ENCODE results near the gene GOSR1. TPM values are rescaled to one million over a fixed set of nuclear protein-coding genes. Genes with fewer than 3 reads are reported as not detected.
"Not testable (repeated sequence)": the region's sequence is repeated elsewhere in the genome, so short reads cannot be mapped to it uniquely, and the experiment has no call there.

The GOSR1 gene
- total RNA-seq, 3 donors from 2014 or later (not counting 1 experiment from before 2014, with no cell fraction given), result 45.0 to 57.5 (median 54.4) TPM

GRCh38 chr17:30532871-30533270 is 55.7 kb downstream of the GOSR1 start:
- H3K4me3 ChIP-seq (ENCODE audit: low read length), result no peak overlapping the region
- H3K4me3 Mint-ChIP-seq, result no peak overlapping the region
- H3K27ac Mint-ChIP-seq, result no peak overlapping the region
- 54% methylated on average over 2 of the region's 2 CpGs for WGBS (ENCODE audit: insufficient coverage)
- no peaks in the 10 kb centered on the region for H3K9me3 Mint-ChIP-seq
- H3K4me1 Mint-ChIP-seq, result no peaks in the 10 kb centered on the region
- H3K27me3 Mint-ChIP-seq (ENCODE audit: low read depth in 2 of 2), result no peaks in the 10 kb centered on the region
- H3K4me1 ChIP-seq (ENCODE audit: control insufficient read depth, insufficient read depth, low read length), result no peaks in the 10 kb centered on the region
- no peaks in the 10 kb centered on the region for H3K36me3 ChIP-seq (ENCODE audit: control insufficient read depth, insufficient read depth, low read length)
- no peak overlapping the region for H3K27ac ChIP-seq (ENCODE audit: low read length)
- no peaks in the 10 kb centered on the region for H3K27me3 ChIP-seq (ENCODE audit: control insufficient read depth, insufficient read depth, low read length)
- no peaks in the 10 kb centered on the region for H3K9me3 ChIP-seq (ENCODE audit: control insufficient read depth, insufficient read depth, low read length)
- H3K36me3 Mint-ChIP-seq, result no peaks in the 10 kb centered on the region
- intact Hi-C loops (cut with micrococcal nuclease), result no loop called here
- no peak for DNase-seq
- ATAC-seq, result no peak
- no peak for TF ChIP-seq CTCF (IDR thresholded peaks at IDR 0.05)

DNA sequence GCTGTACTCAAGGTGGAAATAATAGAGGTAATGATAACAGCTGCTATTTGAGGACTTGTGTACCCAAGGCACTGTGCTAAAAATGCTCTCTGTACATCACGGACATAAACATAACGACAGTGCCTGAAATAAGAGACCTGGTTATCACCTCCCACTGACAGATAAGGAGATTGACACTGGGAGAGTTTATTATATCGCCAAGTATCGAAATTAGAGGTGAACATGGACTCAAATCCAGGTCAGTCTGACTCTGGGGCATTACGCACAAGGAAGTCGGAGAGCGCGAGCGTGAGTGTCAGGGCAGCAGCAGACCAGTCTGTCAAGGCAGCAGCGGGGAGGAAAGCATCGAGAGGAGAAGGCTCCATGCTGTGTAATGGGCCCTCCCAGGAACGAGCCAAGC is 57.1 kb downstream of the GOSR1 start:
- H3K36me3 Mint-ChIP-seq, result no peaks in the 10 kb centered on the region
- no peak for TF ChIP-seq CTCF (IDR thresholded peaks at IDR 0.05)
- Histone ChIP-seq H3K27me3 (ENCODE audit: control insufficient read depth, insufficient read depth, low read length) (no peaks in the 10 kb centered on the region), H3K4me3 (ENCODE audit: low read length) (no peak overlapping the region), H3K36me3 (ENCODE audit: control insufficient read depth, insufficient read depth, low read length) (no peaks in the 10 kb centered on the region), H3K27ac (ENCODE audit: low read length) (no peak overlapping the region), H3K9me3 (ENCODE audit: control insufficient read depth, insufficient read depth, low read length) (no peaks in the 10 kb centered on the region), H3K4me1 (ENCODE audit: control insufficient read depth, insufficient read depth, low read length) (no peaks in the 10 kb centered on the region)
- no peaks in the 10 kb centered on the region for H3K27me3 Mint-ChIP-seq (ENCODE audit: low read depth in 2 of 2)
- intact Hi-C loops (cut with micrococcal nuclease), result no loop called here
- H3K27ac Mint-ChIP-seq, result no peak overlapping the region
- H3K9me3 Mint-ChIP-seq, result no peaks in the 10 kb centered on the region
- no peaks in the 10 kb centered on the region for H3K4me1 Mint-ChIP-seq
- DNase-seq (no peak), ATAC-seq (no peak)
- H3K4me3 Mint-ChIP-seq, result no peak overlapping the region
- WGBS (ENCODE audit: insufficient coverage), result 92% methylated on average over 12 of the region's 12 CpGs

DNA sequence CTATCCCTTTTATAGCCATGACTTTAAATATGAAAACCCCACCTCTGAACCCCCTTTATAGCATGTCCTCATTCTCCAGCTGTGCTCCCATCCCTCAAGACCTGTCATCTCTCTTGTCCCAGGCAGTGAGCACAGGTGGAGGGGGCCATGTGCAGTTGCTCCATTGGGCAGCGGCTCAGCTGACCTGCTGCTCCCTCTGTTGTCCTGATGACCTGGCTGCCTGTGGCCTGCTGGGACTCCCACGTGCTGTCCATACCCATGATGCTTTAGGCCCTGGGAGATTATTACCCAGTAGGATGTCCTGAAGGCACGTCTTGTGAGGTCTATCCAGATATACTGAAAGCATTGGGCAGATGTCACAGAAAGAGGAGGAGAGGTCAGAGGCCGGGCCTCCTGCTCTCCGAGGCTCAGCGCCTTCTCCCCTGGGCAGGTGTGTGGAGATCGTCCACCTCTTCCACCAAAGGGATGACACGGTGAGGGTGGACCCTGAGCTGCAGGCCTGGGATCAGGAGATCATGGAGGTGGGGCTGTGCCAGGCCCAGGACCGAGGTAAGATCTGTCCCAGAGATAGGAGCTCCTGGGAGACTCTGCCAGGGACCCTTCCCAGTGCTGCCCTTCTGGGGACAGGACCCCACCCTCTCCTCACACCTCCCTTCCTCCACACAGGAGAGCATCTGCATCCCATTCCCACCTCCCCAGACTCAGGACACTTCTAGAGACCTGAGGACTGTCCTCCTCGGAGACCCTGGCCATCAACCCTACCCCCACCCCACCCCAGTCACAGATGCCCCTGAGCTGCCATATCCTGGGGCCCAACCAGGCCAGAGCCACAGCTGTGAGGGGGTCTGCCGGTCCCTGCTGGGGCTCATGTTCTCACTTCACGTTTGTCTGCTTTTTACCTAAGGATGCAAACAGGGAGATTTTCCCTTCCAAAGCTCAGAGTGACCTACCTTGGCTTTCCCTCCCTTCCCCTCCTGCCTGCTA is 58.0 kb downstream of the GOSR1 start:
- WGBS (ENCODE audit: insufficient coverage), result 89% methylated on average over 12 of the region's 12 CpGs
- H3K4me1 Mint-ChIP-seq, result no peaks in the 10 kb centered on the region
- ATAC-seq, result no peak

GRCh38 chr17:30536846-30537245 is 59.6 kb downstream of the GOSR1 start:
- DNase-seq; H3K9me3 ChIP-seq (ENCODE audit: control insufficient read depth, insufficient read depth, low read length); H3K27me3 Mint-ChIP-seq (ENCODE audit: low read depth in 2 of 2); H3K36me3 ChIP-seq (ENCODE audit: control insufficient read depth, insufficient read depth, low read length); H3K9me3 Mint-ChIP-seq; ATAC-seq; H3K4me3 ChIP-seq (ENCODE audit: low read length); H3K4me1 ChIP-seq (ENCODE audit: control insufficient read depth, insufficient read depth, low read length); H3K36me3 Mint-ChIP-seq; H3K4me1 Mint-ChIP-seq; H3K27ac Mint-ChIP-seq; H3K27ac ChIP-seq (ENCODE audit: low read length); H3K27me3 ChIP-seq (ENCODE audit: control insufficient read depth, insufficient read depth, low read length); H3K4me3 Mint-ChIP-seq; intact Hi-C loops (cut with micrococcal nuclease): not testable (repeated sequence)
- WGBS (ENCODE audit: insufficient coverage), result 95% methylated on average over 8 of the region's 16 CpGs

More for the DNA sequence above, 58.0 kb downstream of the GOSR1 start:
- Mint-ChIP-seq H3K36me3 (no peaks in the 10 kb centered on the region), H3K9me3 (no peaks in the 10 kb centered on the region), H3K4me3 (no peak overlapping the region), H3K27ac (no peak overlapping the region), H3K27me3 (ENCODE audit: low read depth in 2 of 2) (no peaks in the 10 kb centered on the region)
- Histone ChIP-seq H3K27ac (ENCODE audit: low read length) (no peak overlapping the region), H3K4me1 (ENCODE audit: control insufficient read depth, insufficient read depth, low read length) (no peaks in the 10 kb centered on the region), H3K4me3 (ENCODE audit: low read length) (no peak overlapping the region), H3K9me3 (ENCODE audit: control insufficient read depth, insufficient read depth, low read length) (no peaks in the 10 kb centered on the region), H3K36me3 (ENCODE audit: control insufficient read depth, insufficient read depth, low read length) (no peaks in the 10 kb centered on the region), H3K27me3 (ENCODE audit: control insufficient read depth, insufficient read depth, low read length) (no peaks in the 10 kb centered on the region)
- no peak for TF ChIP-seq CTCF (IDR thresholded peaks at IDR 0.05)
- DNase-seq, result no peak
- intact Hi-C loops (cut with micrococcal nuclease), result no loop called here

DNA sequence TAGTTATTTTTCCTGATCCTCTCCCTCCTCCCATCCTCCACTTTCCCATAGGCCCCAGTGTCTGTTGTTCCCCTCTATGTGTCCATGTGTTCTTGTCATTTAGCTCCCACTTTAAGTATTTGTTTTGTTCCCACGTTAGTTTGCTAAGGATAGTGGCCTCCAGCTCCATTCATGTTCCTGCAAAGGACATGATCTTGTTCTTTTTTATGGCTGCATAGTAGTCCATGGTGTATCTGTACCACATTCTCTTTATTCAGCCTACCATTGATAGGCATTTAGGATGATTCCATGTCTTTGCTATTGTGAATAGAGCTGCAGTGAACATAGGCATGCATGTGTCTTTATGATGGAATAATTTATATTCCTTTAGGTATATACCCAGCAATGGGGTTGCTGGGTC is 60.5 kb downstream of the GOSR1 start:
- not testable (repeated sequence) for H3K27me3 Mint-ChIP-seq (ENCODE audit: low read depth in 2 of 2)

More for the DNA sequence above, 60.5 kb downstream of the GOSR1 start:
- H3K27ac Mint-ChIP-seq; H3K4me1 Mint-ChIP-seq; H3K9me3 ChIP-seq (ENCODE audit: control insufficient read depth, insufficient read depth, low read length); H3K27me3 ChIP-seq (ENCODE audit: control insufficient read depth, insufficient read depth, low read length); H3K36me3 Mint-ChIP-seq; H3K9me3 Mint-ChIP-seq; intact Hi-C loops (cut with micrococcal nuclease); H3K4me3 ChIP-seq (ENCODE audit: low read length); H3K4me3 Mint-ChIP-seq; DNase-seq; H3K4me1 ChIP-seq (ENCODE audit: control insufficient read depth, insufficient read depth, low read length); H3K27ac ChIP-seq (ENCODE audit: low read length); ATAC-seq; H3K36me3 ChIP-seq (ENCODE audit: control insufficient read depth, insufficient read depth, low read length): not testable (repeated sequence)
- 69% methylated on average over 1 of the region's 1 CpG for WGBS (ENCODE audit: insufficient coverage)

Measured in natural killer cell (primary cell).